GM12872 (cell line): ENCODE results near the gene REG3A.

Source experiments
- CTCF ChIP-seq: IDR thresholded peaks from 3 replicates; pipeline ENCODE4 v1.5.1; 2011; ENCODE audit warnings: low read depth, mild to moderate bottlenecking, low read length, moderate library complexity; ENCODE audit not compliant: insufficient read depth

The REG3A gene

GRCh38 chr2:79159653-79160052, at the start of gene REG3A:
REG3A (minus strand) TSS chr2:79159753; CDS start chr2:79159405, 348 bp downstream.
- TF ChIP-seq CTCF, result no peak

GRCh38 chr2:79200762-79201161, 41.2 kb upstream of the REG3A start:
- no peak for TF ChIP-seq CTCF

GRCh38 chr2:79191816-79192215, 32.3 kb upstream of the REG3A start:
- no peak for TF ChIP-seq CTCF

GRCh38 chr2:79191081-79191480, 31.5 kb upstream of the REG3A start:
- no peak for TF ChIP-seq CTCF

- no peak for TF ChIP-seq CTCF
Measured at GRCh38 chr2:79189465-79189864, 29.9 kb upstream of the REG3A start.

GRCh38 chr2:79181617-79182016, 22.1 kb upstream of the REG3A start:
- TF ChIP-seq CTCF, result no peak

GRCh38 chr2:79180092-79180491, 20.5 kb upstream of the REG3A start:
- no peak for TF ChIP-seq CTCF

GRCh38 chr2:79179036-79179435, 19.5 kb upstream of the REG3A start:
- TF ChIP-seq CTCF, result no peak
